ENCODE results near the gene DNAH2.

DNAH2 gene

GRCh38 chr17:7881276-7882054 is 163.9 kb downstream of the DNAH2 start:
- DNase-seq = no peak

GRCh38 chr17:7882068-7882467 is 164.5 kb downstream of the DNAH2 start:
- no peak for DNase-seq

GRCh38 chr17:7882629-7883028 is 165.1 kb downstream of the DNAH2 start:
- DNase-seq = no peak

All from suppressor macrophage treated with lipopolysaccharide for 1 hour (primary cell).